OCI-M1 (cell line): ENCODE results near the gene FETUB.
"Not testable (repeated sequence)": the region's sequence is repeated elsewhere in the genome, so short reads cannot be mapped to it uniquely, and the experiment has no call there.

Source experiments
- DNase-seq: peaks from one replicate; lab custom pipeline; 2025; lab: John Stamatoyannopoulos, UW

The FETUB gene

DNA sequence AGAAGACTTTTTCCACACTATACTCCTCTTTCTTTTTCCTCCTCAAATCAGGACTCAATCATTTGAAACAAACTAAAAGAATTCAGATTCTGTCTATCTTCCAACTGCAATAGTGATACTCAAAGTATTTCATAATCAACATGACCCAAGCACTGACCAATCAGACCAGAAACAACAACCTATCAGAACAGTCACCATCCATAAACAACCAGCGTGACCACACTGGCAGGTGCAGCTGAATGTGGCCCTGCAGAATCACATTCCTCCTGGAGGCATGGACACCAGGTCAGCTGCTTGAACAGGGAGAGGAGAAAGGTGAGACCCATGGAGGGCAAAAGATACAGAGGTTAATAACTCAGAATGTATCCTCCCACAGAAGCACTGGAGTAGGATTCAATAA, 39.0 kb downstream of the FETUB start:
- DNase-seq = no peak

GRCh38 chr3:186680869-186681268, 40.7 kb downstream of the FETUB start:
- DNase-seq = no peak

GRCh38 chr3:186682812-186683211, 42.6 kb downstream of the FETUB start:
- DNase-seq = peak; percentile 17

- DNase-seq = no peak
Measured at GRCh38 chr3:186683979-186684378, 43.8 kb downstream of the FETUB start.

GRCh38 chr3:186686475-186686874, 46.3 kb downstream of the FETUB start:
- DNase-seq = not testable (repeated sequence)

DNA sequence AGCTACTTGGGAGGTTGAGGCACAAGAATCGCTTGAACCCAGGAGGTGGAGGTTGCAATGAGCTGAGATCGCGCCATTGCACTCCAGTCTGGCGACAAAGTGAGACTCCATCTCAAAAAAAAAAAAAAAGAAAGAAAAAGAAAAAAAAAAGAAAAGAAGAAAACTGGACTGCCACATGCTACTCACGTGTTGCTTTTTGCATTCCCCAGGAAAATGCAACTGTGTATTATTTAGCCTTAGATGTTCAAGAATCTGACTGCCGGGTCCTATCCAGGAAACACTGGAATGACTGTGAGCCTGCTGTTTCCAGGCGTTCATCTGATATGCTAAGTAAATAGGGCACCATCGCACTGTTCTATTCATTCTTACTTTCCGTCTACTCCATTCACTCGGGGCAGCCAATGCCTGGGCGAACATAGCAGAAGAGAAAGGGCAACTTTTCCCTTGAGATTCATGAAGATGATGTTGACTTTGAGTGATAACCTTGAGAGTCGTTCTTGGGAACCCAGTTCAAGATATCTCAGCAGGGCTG, 47.0 kb downstream of the FETUB start:
- no peak for DNase-seq

- DNase-seq = not testable (repeated sequence)
Measured at GRCh38 chr3:186690304-186690703, 50.1 kb downstream of the FETUB start.

DNA sequence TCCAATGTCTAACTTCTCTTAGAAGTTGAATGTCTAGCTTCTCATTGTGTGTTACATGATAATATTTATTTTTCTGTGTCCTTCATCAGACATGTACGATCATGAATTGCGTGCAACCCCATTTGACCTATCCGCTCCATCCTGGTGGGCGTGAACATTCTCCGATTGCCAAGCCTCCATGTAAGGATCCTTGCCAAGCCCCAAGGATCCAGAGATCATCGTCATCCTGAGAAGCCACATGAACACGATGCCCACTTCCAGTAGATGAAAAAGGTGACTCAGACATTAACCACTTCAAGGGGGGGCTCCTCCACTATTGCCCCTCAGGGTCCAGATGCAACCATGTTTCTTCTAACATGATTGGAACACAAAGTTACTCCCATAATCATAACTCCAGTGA, 51.5 kb downstream of the FETUB start:
- no peak for DNase-seq

- DNase-seq = no peak
Measured at GRCh38 chr3:186693843-186694242, 53.6 kb downstream of the FETUB start.

DNA sequence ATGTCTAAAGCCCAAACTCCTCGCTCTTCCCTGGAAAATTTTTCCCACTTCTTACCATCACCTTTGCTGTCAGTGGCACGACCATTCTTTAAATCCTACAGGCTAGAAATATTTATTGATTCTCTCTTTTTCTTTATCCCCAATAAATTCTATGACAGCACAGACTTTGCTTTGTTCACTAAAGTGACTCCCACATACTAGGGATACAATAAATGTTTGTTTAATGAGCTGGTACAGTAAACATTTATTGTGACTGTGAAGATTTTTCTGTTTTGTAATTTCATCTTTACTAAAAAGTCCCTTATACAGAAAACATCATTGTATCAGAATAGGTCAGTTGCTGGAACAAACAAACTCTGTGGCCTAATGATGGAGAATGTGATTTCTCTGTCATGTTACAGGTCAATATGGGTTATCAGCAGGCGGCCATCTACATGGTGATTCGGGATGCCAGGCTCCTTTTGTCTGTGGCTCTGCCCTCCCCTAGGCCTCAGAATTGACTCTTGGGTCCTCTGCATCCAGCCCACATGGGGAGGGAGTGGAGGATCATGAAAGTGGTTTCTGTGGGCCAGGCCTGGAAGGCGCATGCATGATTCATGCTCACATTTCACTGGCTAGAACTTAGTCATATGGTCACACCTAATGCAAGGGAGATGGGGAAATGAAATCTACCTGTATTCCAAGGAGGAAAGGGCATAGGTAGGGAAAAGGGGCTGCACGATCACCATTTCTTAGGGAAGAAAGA, 54.3 kb downstream of the FETUB start:
- DNase-seq = no peak

DNA sequence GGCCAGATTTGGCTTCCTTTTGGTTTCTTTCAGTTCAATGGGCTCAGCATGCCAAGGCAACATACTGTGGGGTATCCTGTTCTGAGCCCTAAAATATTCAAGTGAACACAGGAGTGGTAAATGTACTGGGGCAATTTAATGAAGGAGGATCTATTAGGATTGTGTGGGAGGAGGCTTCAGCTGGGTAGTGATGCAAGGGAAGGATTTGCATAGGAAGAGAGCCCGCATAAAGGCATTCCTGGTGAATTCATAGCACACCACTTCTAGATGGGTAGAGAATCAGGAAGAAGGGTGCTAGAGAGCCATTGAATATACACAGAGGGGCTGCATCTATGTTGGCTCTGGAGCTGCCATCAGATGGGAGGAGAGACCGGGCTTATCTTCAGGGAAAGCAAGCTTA, 56.3 kb downstream of the FETUB start:
- no peak for DNase-seq

GRCh38 chr3:186697510-186697909, 57.3 kb downstream of the FETUB start:
- no peak for DNase-seq

- DNase-seq = peak; percentile 72
Measured at GRCh38 chr3:186700267-186700666, 60.1 kb downstream of the FETUB start.

GRCh38 chr3:186702451-186702850, 62.3 kb downstream of the FETUB start:
- DNase-seq = not testable (repeated sequence)
